ENCODE data around the gene SLFN11.
"Not testable (repeated sequence)": the region's sequence is repeated elsewhere in the genome, so short reads cannot be mapped to it uniquely, and the experiment has no call there.

SLFN11 gene, protein sequence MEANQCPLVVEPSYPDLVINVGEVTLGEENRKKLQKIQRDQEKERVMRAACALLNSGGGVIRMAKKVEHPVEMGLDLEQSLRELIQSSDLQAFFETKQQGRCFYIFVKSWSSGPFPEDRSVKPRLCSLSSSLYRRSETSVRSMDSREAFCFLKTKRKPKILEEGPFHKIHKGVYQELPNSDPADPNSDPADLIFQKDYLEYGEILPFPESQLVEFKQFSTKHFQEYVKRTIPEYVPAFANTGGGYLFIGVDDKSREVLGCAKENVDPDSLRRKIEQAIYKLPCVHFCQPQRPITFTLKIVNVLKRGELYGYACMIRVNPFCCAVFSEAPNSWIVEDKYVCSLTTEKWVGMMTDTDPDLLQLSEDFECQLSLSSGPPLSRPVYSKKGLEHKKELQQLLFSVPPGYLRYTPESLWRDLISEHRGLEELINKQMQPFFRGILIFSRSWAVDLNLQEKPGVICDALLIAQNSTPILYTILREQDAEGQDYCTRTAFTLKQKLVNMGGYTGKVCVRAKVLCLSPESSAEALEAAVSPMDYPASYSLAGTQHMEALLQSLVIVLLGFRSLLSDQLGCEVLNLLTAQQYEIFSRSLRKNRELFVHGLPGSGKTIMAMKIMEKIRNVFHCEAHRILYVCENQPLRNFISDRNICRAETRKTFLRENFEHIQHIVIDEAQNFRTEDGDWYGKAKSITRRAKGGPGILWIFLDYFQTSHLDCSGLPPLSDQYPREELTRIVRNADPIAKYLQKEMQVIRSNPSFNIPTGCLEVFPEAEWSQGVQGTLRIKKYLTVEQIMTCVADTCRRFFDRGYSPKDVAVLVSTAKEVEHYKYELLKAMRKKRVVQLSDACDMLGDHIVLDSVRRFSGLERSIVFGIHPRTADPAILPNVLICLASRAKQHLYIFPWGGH

DNA sequence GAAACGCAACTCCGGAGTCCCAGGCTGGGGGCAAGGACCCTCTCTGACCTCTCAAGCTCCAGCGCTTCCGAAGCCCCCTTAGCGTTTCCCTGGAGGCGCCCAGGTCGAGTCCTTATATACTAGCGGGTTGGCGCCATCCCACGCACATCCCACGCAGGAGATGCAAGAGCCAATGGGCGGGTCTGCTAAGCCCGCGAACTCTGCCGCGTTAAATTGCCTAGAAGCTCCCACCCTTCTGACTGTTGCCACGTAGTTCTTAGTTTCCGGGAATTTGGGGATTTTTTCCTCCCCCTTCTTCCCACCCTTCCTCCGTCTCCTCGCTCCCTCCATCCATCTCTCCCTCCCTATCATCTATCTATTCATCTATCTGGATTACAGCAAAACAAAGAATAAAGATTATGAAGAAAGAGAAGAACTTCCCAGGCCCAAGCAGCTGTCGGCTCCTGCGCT lies at the start of gene SLFN11:
SLFN11 (minus strand) TSS at position 88 of the 450 bp plus-strand sequence. CDS start 9,814 bp downstream, outside the sequence.
- peak; percentile 88 for DNase-seq (ENCODE audit: low spot score)

DNA sequence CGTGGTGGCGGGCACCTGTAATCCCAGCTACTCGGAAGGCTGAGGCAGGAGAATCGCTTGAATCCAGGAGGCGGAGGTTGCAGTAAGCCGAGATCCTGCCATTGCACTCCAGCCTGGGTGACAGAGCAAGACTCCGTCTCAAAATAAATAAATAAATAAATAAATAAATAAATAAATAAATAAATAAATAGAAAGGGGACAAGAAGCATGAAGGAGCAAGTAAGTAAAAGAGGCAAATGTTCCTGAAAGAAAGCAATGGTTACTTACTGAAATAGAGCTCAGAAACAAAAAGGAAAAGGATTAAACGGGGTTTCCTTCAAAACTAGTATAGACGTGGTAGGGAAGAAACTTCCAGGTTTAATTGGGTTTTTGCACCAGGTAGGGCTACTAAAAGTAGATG lies 47.6 kb upstream of the SLFN11 start:
- not testable (repeated sequence) for DNase-seq (ENCODE audit: low spot score)

DNA sequence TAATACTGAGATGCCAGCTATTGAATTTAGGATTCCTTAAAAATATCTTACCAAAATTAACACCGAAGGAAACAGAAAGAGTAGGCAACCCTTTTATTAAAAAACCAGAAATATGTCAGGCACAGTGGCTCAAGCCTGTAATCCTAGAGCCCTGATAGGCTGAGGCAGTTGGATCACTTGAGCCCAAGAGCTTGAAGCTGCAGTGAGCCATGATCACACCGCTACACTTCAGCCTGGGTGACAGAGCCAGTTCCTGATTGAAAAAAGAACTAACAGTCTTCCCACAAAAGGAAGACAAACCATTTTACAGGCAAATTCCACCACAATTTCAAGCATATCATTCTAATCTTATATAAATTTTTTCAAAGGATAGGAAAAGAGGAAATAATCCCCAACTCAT lies 43.2 kb upstream of the SLFN11 start:
- DNase-seq (ENCODE audit: low spot score), result no peak

DNA sequence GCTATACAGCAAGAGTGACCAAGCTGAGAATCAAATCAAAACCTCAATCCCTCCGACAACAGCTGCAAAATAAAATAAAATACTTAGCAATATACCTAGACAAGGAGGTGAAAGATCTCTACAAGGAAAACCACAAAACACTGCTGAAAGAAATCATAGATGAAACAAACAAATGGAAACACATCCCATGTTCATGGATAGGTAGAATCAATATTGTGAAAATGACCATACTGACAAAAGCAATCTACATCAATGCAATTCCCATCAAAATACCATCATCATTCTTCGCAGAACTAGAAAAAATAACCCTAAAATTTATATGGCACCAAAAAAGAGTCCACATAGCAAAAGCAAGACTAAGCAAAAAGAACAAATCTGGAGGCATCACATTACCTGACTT lies 41.3 kb upstream of the SLFN11 start:
- DNase-seq (ENCODE audit: low spot score), result not testable (repeated sequence)

DNA sequence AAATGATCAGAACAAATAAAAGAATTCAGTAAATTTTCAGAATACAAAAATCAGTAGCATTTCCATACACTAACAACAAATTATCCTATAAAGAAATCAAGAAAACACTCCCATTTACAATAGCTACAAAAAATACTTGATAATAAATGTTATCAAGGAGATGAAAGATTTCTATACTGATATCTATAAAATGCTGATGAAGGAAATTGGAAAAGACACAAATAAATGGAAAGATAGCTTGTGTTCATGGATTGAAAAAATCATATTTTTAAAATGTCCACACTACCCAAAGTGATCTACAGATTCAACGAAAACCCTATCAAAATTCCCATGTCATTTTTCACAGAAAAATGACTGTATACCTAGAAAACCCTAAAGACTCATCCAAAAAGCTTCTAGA lies 40.8 kb upstream of the SLFN11 start:
- no peak for DNase-seq (ENCODE audit: low spot score)

DNA sequence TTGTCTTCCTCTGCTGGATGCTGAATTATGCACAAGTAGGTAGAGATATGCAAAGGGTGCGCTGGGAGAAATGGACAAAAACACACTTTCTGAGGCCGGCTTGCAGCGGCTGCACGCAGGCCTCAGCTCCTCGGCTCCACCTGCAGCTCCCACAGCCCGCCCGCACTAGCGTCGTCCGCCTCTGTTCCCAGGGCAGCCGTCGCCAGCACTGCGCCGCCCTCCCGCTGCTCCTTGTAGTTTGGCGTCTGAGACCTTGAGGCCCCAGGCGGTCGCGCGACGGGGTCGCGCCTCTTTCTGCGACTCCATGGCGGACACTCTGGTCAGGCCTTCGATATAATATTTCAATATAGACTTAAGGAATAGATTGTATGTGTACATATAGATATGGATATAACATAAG lies 34.1 kb upstream of the SLFN11 start:
- no peak for DNase-seq (ENCODE audit: low spot score)

DNA sequence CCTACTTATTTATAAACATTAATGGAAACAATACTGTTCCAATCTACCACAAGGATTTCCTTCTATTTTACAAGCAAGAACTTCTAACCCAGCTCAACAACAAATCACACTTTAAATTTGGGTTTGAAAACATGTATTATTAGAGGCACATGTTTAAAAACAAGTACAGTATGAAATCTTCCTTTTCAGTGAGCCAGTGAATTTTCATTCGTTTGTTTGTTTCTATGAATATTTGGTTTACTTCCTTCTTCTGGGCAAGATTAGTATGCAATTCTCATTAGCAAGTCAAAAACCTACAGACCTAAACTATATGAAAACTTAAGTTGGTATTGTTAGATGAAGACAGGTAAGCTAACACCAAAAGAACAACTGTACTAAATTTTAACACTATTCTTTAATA lies 33.1 kb upstream of the SLFN11 start:
- no peak for DNase-seq (ENCODE audit: low spot score)

DNA sequence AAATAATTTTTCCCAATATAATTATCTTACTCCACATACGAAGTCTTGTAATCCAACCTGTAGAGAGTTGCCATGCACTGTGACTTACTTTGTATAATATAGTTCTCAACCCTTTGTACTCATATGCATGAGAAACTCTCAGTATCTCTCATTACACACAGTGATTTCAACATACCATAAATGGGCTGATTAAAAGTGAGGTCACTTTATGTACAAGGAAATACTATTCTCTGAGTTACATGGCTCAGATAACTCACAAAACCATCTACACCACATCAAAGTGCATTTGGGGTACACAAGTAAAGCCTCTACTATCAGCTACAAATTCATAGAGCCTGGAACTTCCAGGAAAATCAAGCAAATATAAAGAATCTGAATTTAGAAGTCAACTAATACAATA lies 30.9 kb upstream of the SLFN11 start:
- DNase-seq (ENCODE audit: low spot score), result no peak

DNA sequence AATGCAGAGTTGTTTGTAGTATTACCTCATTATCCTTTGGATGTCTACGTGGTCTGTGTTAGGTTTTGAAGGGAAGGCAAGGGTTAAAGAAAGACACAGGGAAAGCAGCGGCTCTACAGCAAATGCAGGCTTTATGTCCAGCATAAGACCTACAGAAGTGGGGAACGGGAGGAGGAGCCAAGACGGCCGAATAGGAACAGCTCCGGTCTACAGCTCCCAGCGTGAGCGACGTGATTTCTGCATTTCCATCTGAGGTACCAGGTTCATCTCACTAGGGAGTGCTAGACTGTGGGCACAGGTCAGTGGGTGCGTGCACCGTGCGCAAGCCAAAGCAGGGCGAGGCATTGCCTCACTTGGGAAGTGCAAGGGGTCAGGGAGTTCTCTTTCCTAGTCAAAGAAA lies 20.4 kb upstream of the SLFN11 start:
- not testable (repeated sequence) for DNase-seq (ENCODE audit: low spot score)

DNA sequence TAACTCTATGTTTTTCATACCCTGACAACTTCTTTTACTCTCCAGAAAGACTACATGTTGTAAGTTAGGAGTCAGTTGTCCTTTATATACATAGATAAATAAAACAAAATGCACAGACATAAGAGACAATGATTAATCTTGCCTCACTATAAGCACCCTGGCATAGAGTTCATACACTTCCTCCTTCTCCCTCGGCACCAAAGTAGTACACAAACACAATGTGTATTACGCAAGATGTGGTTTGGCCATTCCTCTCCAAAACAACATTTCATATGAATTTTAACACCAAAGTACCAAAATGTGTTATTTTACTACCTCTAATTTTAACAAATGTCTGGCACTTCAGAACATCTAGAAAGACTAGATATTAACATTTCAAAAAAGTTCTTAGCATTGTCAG lies 17.2 kb upstream of the SLFN11 start:
- DNase-seq (ENCODE audit: low spot score), result no peak

DNA sequence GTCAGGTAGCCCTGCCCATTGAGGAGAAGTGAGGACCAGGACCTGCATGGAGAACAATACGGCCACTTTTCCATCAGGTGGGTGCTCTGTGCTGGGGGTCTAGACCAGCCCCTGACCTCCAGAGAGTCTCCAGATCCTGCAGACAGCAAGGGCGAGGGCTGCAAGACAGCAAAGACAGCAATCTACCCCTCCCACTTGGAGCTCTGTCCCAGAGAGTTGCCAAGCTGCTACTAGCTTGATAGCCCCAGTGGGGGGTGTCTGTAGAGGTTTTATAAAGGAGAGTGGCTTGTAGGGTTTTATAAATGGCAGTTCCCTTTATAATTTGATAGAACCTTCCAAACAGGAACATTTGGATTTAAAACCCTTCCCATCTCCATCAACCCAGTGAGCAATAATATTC lies 16.7 kb upstream of the SLFN11 start:
- DNase-seq (ENCODE audit: low spot score), result no peak

DNA sequence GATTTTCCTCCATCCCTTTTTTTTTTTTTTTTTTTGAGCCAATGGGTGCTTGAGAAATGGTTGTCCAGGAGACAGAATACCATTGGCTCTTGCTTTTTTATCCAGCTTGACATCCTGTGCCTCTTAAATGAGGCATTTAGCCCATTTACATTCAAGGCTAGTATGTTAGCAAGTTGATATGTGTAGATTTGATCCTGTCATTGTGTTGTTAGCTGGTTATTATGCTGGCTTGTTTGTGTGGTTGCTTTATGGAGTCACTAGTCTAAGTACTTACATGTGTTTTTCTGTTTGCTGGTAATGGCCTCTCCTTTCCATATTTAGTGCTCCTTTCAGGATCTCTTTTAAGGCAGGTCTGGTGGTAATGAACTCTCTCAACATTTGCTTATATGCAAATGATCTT lies 14.1 kb upstream of the SLFN11 start:
- DNase-seq (ENCODE audit: low spot score), result no peak

DNA sequence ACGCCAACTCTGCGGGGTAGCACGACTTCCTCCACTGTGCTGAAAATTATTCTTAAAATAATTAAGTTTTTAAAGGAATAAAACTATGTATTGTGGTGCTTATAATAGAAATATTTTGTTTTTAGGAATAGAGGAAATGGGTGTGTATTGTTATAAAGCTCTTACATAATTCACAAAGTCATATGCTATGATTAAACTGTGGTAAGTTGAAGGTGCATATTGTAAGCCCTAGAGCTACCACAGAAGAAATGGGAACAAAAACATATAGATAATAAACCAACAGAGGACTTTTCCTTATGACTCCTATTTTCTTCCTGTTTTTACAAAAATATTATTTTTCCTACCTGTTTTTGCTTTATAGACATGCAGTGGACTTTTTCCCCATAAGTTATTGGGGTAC lies 4.3 kb upstream of the SLFN11 start:
- no peak for DNase-seq (ENCODE audit: low spot score)

DNA sequence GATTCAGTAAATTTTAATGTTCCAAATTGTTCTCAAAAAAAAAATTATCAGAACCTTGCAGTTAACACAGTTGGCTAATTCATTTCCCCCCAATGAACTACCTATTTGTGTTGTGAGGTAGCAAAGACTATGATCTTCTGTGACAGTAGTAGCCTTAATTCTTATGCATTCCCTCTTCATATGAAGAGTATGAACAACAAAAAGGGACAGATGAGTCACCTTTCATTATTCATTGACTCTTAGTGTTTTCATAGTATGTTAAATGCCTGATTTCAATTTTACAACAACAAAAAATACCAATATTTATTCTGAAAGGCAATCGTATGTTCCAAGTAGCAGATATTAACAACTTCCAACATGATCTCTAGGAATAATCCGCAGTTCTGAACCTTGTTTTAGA lies 3.6 kb upstream of the SLFN11 start:
- DNase-seq (ENCODE audit: low spot score), result no peak

DNA sequence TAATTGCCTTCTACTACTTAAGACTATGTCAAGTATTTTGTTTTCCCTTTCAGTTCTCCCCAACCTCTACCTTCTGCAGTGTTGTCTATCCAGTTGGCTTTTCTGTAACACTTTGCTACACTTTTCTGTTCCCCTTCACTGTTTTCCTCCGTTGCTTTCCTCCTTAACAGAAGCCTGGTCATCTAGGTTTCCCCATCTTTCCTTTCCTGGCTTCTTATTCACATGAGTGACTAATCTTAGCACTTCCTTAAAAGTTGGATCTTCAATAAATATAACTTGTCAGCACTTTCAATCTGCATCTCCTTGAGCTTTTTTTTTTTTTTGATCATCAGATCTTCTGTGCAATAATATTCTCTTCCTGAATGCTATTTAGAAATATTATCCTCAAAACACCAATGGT lies 2.8 kb upstream of the SLFN11 start:
- DNase-seq (ENCODE audit: low spot score), result no peak

DNA sequence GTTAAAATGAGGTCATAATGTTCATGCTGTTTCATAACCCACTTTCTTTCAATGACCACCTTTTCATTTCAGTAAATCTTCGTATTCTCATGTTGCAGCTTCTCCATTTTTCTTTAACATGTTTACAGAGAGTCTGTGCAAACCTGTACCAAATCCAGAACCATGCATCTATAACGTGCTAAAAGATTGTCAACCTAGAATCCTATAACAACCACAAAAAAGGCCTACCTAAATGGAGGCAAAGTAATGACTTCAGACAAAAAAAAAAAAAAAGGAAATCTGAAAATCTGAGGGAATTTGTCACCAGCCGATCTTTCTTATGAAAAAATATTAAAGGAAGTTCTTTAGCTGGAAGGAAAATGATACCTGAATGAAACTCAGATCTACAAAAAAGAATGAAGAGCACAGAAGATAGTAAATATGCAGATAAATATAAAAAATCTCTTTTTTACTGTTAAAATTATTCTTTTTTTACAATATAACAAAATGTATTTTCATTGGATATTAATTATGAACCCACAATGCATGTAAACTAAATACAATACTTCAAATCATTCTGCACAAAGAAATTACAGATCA lies 1.4 kb upstream of the SLFN11 start:
- no peak for DNase-seq (ENCODE audit: low spot score)

DNA sequence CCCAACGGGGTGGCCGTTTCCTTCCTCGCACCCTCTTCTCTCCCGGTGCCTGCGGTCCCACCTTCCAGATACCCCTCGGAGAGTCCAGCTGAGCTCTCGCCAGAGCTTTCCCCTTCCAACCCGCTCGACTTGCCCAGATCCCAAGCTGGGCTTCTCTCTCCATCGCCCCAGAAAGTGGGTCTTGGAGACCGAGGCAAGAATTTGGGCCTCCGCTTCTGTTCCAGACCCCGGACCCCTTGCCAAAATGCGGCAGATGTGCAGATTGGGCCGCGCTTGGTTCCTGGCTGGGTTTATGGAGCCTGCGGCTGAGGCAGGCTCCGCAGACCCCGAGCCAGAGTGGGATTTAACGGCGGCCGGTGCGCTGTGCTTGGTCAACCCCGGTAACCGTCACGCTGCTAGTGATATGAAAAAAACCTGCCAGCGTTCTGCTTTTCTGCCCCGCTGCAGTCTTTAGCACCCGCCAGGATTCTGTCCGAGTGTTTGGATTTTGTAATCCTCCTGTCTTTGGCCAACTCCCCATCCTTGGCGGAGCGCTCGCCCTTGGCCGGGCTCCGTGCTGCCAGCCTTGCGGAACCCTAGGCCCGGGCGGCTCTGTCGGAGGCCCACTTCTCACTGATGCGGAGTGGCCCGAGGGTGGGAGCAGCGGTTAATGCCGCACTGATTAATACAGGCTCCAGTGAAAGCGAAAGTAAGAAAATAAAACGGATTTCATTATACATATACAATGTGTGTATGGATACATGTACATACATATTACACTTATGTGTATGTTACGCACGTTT lies 754 bp upstream of the SLFN11 start:
- DNase-seq (ENCODE audit: low spot score), result peak; percentile 80

DNA sequence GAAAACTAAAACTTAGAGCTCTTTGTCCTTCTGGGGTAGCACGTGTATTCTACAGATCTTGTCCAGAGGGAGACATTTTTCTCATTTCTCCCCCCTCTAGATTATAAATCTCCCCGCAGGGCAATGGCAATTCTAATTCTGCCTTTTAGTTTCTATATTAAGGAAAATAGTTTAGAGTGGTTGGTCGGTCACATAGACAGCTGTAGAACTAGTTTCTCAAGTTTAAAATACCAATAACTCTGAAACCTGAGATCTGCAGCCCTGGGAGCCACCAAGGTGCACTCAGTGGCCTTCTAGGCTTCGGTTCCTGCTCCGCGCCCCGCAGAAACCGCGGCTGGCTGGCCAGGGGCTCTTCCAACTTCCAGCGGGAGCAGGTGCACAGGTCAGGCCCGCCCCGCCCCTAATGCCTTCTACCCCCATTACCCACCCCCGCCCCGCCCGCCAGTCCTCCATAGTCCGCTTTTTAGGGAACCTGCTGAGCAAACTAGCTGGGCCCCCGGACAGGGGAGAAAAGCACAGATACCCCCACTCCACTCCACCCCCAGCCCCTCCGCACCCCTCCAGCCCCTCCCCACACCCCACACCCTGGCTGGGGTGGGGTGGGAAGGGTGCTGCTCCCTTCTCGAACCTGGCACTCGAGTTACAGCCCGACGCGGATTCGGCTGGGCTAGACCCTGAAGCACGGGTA lies 431 bp downstream of the SLFN11 start:
- DNase-seq (ENCODE audit: low spot score), result peak; percentile 63

DNA sequence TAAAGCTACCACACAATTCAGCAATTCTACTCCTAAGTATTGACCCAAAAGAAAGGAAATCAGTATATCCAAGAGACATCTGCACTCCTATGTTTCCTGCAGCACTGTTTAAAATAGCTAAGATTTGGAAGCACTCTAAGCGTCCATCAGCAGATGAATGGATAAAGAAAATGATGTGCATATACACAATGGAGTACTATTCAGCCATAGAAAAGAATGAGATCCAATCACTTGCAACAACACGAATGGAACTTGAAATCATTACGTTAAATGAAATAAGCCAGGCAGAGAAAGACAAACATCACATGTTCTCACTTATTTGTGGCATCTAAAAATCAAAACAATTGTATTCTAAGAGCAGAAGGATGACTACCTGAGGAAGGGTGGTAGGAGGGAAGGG lies 1.5 kb downstream of the SLFN11 start:
- no peak for DNase-seq (ENCODE audit: low spot score)

DNA sequence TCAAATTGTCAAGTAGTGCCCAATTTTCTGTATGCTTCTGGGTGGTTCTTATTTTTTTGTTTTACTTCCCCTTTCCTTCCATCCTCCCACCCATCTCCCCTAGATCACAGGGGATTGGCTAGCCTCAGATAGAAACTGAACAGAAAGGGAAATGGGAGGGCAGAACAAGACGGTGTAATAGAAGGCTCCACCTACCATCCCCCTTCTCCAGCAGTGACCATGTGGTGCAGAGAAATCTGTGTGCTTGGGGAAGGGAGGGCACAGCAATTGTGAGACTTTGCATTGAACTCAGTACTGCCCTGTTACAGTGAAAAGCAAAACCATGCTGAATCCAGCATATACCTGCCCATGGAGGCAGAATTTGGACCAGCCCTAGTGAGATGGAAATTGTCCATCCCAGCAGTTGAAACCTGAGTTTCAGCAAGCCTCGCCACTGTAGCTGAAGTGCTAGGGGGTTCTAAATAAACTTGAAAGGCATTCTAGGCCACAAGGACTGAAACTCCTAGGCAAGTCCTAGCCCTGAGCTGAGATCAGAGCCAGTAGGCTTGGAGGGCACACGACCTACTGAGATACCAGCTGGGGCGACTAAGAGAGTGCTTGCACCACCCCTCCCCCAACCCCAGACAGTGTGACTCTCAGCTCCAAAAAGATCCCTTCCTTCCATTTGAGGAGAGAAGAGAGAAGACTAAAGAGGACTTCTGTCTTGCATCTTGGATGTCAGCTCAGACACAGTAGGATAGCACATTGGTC lies 5.2 kb downstream of the SLFN11 start:
- peak; percentile 95 for DNase-seq (ENCODE audit: low spot score)

DNA sequence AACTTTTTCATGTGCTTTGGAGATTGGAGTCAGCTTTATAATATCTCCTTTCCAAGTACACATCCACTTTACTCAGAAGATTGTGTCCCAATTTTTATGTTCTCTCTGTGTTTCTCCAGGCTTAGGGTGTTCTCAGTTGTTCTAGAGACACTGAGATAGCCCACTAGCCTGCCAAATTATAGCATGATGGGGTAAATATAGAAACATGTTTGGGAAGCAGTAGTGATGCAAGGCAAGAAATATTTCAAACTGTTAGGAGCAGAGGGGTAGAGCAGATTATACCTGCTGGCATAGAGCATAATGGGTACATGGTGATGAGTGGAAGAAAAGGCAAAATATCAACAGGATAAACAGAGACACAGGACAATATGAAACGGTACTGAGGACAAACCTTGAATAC lies 12.4 kb downstream of the SLFN11 start:
- no peak for DNase-seq (ENCODE audit: low spot score)
